ENCODE results near the gene ALG5.

DNA sequence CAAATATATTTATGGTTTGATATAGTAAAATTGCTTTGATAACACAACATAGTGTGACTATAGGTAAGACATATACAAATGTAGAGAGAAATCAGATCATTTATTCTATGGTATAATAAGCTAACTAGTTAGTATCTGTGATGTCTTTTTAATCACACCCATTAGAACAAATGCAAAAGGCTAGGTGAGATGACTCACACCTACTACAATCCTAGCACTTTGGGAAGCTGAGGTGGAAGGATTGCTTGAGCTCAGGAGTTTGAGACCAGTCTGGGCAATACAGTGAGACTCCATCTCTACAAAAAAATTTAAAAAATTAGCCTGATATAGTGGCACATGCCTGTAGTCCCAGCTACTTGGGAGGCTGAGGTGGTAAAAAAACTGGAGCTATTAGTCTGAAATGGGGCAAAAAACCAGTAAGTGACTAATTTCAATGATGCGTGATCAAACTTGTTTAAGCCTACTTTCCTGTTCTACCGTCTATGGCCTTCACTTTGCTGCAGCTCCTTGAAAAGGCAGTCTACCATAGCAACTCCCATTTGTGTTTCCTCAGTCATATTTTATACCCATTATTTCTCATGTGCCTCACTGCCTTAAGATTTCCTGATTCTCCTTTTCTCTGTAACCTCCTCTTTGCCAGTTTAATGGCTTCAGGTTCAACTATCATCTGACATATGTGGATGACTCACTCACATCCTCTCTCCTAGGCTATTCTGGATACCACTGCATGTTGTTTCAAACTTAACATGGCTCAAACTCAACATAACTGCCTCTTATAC lies 12.5 kb downstream of the ALG5 start:
- TF ChIP-seq, protein P1, sequence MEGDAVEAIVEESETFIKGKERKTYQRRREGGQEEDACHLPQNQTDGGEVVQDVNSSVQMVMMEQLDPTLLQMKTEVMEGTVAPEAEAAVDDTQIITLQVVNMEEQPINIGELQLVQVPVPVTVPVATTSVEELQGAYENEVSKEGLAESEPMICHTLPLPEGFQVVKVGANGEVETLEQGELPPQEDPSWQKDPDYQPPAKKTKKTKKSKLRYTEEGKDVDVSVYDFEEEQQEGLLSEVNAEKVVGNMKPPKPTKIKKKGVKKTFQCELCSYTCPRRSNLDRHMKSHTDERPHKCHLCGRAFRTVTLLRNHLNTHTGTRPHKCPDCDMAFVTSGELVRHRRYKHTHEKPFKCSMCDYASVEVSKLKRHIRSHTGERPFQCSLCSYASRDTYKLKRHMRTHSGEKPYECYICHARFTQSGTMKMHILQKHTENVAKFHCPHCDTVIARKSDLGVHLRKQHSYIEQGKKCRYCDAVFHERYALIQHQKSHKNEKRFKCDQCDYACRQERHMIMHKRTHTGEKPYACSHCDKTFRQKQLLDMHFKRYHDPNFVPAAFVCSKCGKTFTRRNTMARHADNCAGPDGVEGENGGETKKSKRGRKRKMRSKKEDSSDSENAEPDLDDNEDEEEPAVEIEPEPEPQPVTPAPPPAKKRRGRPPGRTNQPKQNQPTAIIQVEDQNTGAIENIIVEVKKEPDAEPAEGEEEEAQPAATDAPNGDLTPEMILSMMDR (IDR thresholded peaks at IDR 0.05), result no peak
- no peak for TF ChIP-seq POLR2A (IDR thresholded peaks at IDR 0.05)
